GM21526 (cell line): Measurements from ENCODE around the gene CNKSR1.

Experiments used
- ATAC-seq: cut with Tn5 transposase; IDR thresholded peaks from one replicate; pipeline ENCODE4 v1.9.1; 2021; ENCODE audit warnings: moderate library complexity; ENCODE audit not compliant: unreplicated experiment, low FRiP score

Gene CNKSR1

DNA sequence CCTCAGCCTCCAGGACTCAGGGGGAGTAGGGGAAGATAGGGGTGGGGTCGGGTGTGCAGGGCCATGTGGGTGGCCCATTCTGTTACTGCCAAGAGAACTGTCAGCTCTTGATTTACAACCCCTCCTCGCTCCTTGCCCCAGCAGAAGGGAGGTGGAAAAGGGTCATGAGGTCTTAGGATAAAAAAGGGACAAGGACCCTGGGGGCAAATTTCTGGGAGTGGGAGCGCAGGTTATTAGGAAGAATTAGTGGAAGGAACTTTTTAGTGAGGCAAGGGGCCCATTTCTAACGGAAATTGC, 17.6 kb upstream of the CNKSR1 start:
- ATAC-seq: no peak

DNA sequence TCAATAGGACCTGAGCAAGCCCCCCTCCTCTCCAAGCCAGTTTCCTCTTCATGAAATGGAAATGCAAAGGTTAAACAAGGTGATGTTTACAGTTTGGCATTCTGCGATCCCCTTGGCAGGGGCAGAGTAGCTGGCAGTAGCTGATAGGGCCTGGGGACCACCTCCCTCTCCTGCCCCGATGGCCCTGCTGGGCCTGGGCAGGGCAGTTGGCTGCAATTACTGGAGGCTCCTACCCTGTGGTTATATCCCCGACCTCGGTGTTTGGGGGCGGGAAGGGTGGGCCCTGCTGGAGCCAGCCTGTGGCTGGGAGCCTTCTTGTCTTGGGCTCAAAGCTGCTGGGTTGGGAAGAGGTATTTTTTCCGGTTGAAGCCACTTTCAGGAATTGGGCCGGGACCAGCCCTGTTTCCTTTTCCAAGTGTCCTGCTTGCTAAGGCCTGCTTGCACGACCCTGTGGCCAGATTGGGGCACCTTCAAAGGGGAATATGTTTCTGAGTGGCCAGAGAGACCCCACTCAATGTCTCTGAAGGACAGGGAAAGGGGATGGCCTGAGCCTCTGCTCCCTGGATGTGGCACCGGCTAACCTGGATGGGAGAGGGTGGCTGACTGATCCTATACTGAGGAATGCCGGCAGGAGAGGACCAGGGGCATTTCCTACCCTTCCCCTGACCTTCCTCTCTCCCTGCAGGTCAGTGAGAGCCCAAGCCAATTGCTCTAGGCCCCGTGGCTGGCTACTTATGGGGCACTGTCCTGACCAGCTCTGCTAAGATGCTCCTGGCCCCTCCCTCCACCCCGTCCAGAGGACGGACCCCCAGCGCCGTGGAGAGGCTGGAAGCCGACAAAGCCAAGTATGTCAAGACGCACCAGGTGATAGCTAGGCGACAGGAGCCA, 16.5 kb upstream of the CNKSR1 start:
- no peak for ATAC-seq

DNA sequence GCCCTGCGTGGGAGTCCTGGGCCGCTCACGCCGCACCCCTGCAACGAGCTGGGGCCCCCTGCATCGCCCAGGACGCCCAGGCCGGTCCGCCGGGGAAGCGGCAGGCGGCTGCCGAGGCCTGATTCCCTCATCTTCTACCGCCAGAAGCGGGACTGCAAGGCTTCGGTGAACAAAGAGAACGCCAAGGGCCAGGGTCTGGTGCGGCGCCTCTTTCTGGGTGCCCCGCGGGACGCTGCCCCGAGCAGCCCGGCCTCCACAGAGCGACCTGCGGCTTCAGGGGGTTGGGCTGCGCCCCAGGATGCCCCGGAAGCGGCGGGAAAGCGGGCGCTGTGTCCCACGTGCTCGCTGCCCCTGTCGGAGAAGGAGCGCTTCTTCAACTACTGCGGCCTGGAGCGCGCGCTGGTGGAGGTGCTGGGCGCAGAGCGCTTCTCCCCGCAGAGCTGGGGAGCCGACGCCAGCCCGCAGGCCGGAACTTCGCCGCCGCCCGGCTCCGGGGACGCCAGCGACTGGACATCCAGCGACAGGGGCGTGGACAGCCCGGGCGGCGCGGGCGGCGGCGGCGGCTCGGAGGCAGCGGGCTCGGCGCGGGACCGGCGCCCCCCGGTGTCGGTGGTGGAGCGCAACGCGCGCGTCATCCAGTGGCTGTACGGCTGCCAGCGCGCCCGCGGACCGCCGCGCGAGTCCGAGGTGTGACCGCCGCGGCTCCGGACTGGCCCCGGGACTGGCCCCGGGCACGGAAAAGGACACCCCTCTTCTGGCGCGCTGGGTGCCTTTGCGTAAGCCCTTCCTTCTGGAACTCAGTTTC, 15.7 kb upstream of the CNKSR1 start:
- no peak for ATAC-seq

DNA sequence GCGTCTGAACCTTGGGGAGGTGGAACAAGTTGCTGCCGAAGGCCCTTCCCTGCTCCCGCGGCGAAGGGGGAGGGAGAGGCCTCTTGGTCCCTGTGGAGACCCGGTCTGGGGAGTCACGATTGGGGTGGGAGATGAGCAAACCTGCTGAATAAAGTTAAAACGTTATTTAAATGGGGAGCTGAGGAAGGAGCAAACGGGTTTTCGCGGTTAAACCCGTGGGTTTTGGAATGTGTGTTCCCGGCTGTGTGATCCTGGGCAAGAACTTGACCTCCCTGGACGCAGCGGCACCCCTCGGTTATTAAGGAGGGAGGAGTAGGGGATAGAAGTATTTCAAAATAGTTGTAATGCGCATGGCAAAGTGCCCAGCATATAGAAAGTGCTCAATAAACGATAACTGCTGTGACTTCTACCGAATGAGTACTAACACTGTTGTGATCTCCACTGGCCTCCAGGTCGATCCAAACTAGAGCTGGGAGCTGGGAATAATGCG, 15.0 kb upstream of the CNKSR1 start:
- no peak for ATAC-seq

DNA sequence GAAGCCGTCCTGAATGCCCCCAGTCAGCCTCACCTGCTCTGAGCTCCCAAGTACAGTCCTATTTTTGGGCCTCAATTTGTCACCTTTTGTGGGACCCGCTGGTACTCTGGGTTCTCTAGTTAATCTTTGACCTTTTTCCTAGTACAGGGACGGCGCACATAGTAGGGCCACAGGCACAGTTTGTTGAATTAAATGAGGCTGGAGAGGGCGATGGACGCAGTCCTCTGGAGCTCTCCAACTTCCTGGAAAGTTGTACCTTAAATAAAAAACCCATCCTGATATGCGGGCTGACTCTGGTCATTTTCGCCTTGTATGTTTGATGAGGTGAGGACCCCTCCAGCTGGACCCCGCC, 13.6 kb upstream of the CNKSR1 start:
- ATAC-seq: no peak

DNA sequence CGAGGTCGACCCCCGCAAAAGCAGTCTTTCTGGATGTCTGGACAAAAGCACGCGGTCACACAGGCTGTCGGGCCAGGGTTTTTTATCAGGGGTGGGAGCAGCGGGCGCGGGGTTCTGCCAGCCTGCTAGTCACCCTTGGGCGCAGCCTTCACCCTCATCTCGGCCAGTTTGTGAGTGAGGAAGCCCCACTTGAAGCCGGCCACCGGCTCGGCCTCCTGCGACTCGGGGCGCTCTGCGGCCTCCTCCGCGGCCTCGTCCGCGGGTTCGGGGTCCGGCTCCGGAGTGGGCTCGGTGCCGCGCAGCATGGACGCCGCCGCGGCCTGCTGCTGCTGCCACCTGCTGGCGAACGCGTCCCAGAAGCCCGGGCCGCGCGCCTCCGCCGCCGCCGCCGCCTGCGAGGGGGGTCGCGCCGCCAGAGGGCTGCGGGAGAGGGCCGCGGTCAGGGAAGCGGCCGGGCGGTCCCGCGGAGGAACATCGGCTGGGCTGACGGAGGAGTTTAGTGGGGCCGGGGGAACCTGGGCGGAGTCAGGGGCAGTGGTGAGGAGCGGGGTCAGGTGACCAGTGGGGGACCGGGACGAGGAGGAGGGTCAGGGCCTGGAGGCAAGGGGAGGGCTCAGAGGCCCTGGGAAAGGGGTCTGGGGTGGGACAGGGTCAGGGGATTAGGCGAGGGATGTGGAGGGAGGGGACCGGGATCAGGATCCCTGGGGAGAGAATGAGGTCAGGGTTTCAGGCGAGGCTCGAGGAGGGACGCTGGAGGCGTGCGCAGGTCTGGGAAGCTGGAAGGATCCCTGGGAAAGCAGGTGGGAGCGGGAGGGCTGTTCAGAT, 13.0 kb upstream of the CNKSR1 start:
- ATAC-seq: no peak

DNA sequence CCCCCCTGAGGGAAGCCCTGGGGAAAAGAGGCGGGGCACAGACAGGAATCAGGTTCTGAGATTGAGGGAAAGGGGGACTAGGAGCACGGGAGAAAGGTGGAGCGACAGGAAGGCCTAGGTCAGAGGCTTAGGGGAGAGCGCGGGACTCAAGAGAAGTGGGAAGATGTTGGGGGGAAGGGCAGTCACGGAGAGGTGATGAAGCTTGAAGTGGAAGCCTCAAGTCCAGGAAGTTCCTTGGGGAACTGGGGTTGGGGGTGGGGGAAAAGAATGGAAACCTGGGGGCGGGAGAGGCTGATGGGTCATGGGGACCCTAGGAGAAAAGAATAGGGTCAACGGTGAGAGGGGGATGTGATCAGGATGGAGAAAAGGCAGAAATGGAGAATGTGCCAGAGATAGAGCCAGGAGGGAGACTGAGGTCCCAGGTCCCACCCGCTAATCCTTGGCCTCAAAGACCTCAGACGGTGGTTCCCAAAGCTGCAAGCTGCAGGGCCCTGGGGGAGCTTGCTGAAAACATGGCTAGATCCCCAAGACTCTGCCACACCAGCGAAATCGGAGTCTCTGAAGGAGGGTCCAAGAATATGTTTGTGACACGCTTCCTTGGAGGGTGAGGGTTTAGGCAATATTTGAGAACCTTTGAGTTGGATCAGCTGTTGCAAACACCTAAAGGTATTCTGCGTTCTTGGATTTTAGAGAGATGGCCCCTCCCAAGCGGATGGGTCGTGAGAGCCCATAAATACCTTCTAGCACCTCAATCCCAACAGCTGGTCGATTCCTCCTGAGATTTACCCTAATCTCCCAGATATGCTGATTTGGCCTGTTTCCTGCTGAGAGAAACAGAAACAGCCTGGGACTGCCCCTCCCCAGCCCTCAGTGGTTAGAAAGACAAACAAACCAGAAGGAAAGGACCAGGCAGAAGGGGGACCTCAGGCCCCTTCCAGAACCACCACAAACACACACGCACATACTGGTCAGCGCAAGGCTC, 12.1 kb upstream of the CNKSR1 start:
- no peak for ATAC-seq

DNA sequence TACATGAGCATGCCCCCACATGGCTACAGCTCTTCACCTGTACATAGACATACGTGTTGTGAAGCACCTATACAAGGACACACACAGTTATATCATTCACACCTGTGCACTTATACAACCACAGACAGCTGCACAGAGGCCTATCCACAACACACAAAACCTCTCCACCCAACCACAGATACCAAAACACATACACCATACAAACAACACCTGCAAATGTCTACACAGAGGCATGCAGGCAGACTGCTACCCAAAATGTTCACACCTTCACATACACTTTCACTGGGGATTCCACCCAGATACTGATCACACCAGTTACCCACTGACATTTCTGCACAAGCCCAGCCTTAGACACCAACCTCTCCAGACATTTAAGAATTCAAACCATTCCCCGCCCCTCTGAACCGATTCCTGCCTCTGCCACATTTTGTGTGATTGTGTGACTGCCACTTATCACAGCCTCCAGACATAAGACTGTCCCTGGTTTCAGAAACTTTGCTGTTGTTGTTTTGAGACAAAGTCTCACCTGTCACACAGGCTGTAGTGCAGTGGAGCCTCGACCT, 10.5 kb upstream of the CNKSR1 start:
- no peak for ATAC-seq

DNA sequence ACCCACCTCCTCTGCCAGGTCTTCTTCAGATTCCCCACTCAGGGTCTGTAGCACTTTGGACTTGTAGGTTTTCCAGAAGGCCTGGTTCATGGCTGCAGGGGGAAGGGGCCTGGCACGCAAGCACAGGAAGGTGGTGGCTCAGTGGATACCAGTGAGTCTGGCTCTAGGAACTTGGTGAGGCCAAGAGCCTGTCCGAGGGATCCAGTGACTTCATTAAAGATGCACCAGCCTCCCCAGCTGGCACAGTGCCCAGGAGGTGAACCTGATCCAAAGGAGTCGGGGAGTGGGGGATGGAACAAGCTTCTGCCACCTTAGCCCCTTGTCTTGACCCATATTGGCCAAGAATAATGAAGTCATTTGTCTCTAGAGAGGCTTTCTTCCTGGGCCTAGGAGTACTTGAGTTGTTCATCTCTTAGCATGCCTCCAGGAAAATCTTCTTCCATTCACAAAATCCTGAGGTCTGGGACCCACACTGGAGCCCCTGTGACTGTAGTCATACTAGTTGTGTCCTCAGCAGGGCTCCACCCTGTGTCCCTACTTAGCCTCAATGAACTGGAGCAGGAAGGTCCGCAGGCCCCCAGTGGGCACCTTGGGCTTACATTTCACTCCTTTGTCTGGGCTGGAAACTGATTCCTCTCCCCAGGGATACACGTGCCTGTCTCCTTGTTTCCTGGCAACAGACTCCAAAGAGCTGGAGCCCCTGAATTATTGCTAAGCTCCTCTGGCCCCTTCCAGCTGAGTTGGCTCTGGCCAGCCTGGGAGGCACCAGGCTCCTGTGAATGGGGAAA, 8.7 kb upstream of the CNKSR1 start, which contains the start of gene C1orf232:
Gene C1orf232 (minus strand): TSS at position 554 of the 788 bp plus-strand sequence. CDS start 464 bp downstream, at position 90.
- ATAC-seq: no peak

DNA sequence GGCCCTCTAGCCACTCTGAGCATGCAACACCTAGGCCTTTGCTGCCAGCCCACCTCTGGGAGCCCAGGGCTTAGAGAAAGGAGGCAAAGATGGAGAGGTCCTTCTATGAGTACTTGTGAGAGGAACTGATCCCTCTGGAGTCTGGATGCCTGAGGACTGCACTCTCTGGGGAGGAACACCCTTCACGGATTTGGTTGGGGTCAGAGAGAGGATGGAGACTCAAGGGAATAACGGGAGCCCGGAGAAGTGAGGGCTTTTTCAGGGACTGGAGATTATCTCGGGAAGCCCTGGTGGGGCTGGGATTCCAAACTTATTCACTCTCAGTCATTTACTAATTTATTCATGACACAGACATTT, 8.1 kb upstream of the CNKSR1 start:
- no peak for ATAC-seq

DNA sequence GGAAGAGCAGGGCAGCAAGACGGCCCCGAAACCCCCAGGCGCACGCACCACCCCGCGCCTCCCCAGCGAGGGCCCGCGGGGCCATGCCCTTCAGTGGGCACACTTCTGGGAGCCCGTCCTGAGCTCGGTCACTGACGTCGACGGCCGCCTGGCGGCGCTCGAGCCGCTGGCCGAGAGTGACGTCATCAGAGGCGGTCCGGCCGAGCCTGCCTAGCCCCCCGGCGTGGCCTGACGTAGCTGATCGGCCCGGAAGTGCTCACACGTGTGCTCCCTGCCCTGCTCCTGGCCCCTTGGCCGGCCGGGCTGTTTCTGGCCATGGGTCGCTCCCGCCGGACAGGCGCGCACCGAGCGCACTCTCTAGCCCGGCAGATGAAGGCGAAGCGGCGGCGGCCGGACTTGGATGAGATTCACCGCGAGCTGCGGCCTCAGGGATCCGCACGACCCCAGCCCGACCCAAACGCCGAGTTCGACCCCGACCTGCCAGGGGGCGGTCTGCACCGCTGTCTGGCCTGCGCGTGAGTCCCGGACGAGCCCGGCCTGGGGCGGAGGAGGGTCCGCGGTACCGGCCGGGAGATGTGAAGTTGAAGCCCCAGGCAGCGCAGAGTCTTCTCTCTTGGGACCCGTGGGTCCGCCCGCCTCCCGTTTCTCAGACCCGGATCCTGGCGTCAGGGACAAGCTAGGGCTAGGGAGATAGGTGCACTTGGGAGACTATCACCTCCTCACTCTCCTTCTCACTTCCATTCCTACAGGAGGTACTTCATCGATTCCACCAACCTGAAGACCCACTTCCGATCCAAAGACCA, 7.4 kb upstream of the CNKSR1 start, which contains the start of gene ZNF593:
Gene ZNF593 (plus strand): TSS at position 240 of the 803 bp plus-strand sequence. CDS start 76 bp downstream, at position 316.
- peak; percentile 87 for ATAC-seq

DNA sequence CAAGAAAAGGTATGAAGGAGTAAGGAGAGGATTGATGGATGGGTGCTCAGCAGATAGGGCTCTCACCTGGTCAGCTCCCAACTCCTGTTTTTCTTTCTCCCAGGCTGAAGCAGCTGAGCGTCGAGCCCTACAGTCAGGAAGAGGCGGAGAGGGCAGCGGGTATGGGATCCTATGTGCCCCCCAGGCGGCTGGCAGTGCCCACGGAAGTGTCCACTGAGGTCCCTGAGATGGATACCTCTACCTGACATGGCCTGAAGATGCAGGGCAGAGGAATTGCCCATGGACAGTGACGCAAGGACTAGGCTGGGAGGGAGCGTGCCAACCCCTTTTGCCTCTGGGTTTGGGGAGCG, 6.8 kb upstream of the CNKSR1 start:
- no peak for ATAC-seq

DNA sequence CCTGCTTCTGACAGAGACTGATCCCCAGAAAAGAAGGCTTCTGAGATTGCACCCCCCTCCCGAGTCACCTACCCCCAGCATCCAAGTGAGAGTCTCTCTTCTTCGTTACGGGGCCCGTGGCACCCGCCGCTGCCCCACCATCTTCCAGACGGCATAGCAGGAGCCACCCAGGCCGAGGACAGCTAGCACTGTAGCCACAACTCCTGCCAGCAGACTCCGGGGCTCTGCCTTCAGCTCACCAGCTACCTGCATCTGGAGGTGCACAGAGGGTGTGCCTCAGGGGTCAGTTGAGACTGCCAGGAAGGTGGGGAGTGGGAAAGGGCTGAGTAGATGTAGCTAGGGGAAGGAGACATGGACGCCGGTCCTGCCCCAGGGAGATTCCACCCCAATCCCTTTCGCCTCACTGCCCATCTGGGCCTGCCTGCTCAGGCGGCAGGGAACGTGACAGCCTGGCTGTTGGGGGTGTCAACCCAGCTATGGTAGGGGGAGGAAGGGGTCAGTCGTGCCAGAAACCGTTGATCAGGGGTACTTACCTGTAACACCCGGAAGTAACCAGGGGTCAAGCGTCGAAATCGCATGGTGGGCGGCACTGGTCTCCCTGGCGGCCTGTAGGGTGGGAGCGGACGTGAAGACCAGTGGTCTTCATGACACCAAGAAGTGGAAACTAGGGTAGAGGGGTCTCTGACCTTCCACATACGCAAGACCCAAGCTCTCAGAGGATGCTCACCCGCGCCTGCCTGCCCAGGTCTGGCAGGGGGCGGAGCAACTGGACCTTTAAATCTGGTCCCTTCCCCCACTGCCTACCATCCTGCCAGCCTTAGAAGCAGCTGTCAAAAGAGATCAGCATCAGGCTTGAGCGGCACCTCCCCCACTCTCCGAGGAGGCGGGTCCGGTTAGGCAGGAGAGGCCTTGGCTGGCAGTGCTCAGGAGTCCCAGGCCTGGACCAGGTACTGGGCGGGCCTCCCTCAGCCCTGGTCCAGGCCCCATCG, 5.9 kb upstream of the CNKSR1 start, which contains the start of gene ZNF593OS:
Gene ZNF593OS (minus strand): TSS at position 749 of the 989 bp plus-strand sequence. CDS start 171 bp downstream, at position 578.
- ATAC-seq: no peak

DNA sequence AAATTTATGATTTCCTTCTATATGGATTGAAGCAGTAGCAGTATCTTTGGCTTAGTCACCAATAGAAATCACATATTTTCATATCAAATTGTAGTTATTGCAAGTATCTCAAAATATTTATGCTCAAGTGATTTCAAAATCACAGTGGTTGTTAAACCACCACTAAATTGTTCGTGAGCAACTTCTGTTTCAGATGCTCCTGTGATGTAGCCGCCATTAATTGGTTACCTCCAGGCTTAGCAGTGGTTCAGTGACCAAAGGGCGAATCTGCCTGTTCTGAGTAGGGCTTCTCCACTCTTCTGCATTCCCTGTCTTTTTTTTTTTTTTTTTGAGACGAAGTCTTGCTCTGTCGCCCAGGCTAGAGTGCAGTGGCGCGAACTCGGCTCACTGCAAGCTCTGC, 1.9 kb upstream of the CNKSR1 start:
- ATAC-seq: no peak

DNA sequence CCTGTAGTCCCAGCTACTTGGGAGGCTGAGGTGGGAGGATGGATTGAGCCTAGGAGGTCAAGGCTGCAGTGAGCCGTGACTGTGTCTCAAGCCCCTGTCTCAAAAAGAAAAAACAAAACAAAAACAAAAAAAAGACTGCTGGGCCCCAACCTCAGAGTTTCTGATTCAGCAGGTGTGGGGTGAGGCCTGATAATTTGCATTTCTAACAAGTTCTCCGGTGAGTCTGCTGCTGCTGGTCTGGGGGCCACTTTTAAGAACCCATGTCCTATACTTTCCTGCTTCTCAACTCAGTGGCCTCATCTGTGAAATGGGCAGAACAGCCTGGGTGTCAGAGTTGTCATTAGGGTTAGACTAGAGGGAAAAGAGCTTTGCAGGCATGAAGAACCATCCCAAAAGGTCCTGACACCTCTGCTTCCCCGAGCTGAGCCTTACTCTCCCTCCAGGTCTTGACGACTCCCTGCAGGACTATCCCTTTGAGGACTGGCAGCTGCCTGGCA, 2.8 kb downstream of the CNKSR1 start:
- no peak for ATAC-seq
